ENCODE data around the gene PIGL. TPM values are rescaled to one million over a fixed set of nuclear protein-coding genes. Genes with fewer than 3 reads are reported as not detected.
A peak's percentile ranks its signal among the peaks of the same experiment; 100 is the strongest.
"Not testable (repeated sequence)": the region's sequence is repeated elsewhere in the genome, so short reads cannot be mapped to it uniquely, and the experiment has no call there.

The PIGL gene
- total RNA-seq, 3 donors from 2014 or later: 54.6 to 76.2 (median 68.8) TPM

- no peaks in the 10 kb centered on the region for H3K27me3 ChIP-seq
- intact Hi-C loops (cut with DNase I; ENCODE audit: low total_unique reads): no loop called here
- H3K27ac ChIP-seq: peak overlapping the region; percentile 59 to 64
- TF ChIP-seq POLR2AphosphoS5 (IDR thresholded peaks at IDR 0.05) (no peak), POLR2A (IDR thresholded peaks at IDR 0.05) (no peak), CTCF (IDR thresholded peaks at IDR 0.05) (no peak)
- H3K36me3 ChIP-seq: no peaks in the 10 kb centered on the region
- H3K4me1 ChIP-seq: peaks cover 0 to 7% of the 10 kb centered on the region in 2 donors
- no peak for DNase-seq (ENCODE audit: low spot score in 2 of 2)
- H3K4me3 ChIP-seq: no peak overlapping the region
- no peaks in the 10 kb centered on the region for H3K9me3 ChIP-seq
These were observed 17.9 kb upstream of the PIGL start for GRCh38 chr17:16199093-16199492.

GRCh38 chr17:16201693-16202131 is 15.3 kb upstream of the PIGL start:
- H3K36me3 ChIP-seq; H3K27me3 ChIP-seq; H3K4me3 ChIP-seq; DNase-seq (ENCODE audit: low spot score in 2 of 2); H3K9me3 ChIP-seq; intact Hi-C loops (cut with DNase I; ENCODE audit: low total_unique reads); H3K4me1 ChIP-seq: not testable (repeated sequence)
- H3K27ac ChIP-seq: peak overlapping the region; percentile 50 to 55

GRCh38 chr17:16202554-16203500 is 14.2 kb upstream of the PIGL start:
- Histone ChIP-seq H3K4me3 (peak overlapping the region in 1 of 3 donors; percentile 12), H3K27ac (peak overlapping the region; percentile 74 to 85)
- H3K27me3 ChIP-seq; H3K9me3 ChIP-seq; H3K36me3 ChIP-seq; H3K4me1 ChIP-seq; intact Hi-C loops (cut with DNase I; ENCODE audit: low total_unique reads); DNase-seq (ENCODE audit: low spot score in 2 of 2): not testable (repeated sequence)

GRCh38 chr17:16204763-16205162 is 12.2 kb upstream of the PIGL start:
- intact Hi-C loops (cut with DNase I; ENCODE audit: low total_unique reads); H3K4me1 ChIP-seq; DNase-seq (ENCODE audit: low spot score in 2 of 2); H3K36me3 ChIP-seq; H3K9me3 ChIP-seq; H3K27ac ChIP-seq; H3K4me3 ChIP-seq; H3K27me3 ChIP-seq: not testable (repeated sequence)

- H3K4me1 ChIP-seq: peaks cover 0 to 8% of the 10 kb centered on the region in 2 donors
- DNase-seq (ENCODE audit: low spot score in 2 of 2): no peak
- no peak overlapping the region for H3K27ac ChIP-seq
- H3K4me3 ChIP-seq: no peak overlapping the region
- H3K9me3 ChIP-seq: no peaks in the 10 kb centered on the region
- H3K27me3 ChIP-seq: no peaks in the 10 kb centered on the region
- intact Hi-C loops (cut with DNase I; ENCODE audit: low total_unique reads): loop anchor here (10.0 kb wide), 1 partner anchor 1283 kb away; the partner anchor contains the start of gene RASD1
- no peak for TF ChIP-seq POLR2AphosphoS5 (IDR thresholded peaks at IDR 0.05)
- TF ChIP-seq POLR2A (IDR thresholded peaks at IDR 0.05): no peak
- no peak for TF ChIP-seq CTCF (IDR thresholded peaks at IDR 0.05)
- no peaks in the 10 kb centered on the region for H3K36me3 ChIP-seq
These were observed 5.4 kb upstream of the PIGL start for GRCh38 chr17:16211590-16211989.

GRCh38 chr17:16212793-16213192 is 4.2 kb upstream of the PIGL start:
- no peaks in the 10 kb centered on the region for H3K36me3 ChIP-seq
- H3K27me3 ChIP-seq: no peaks in the 10 kb centered on the region
- peaks cover 0 to 8% of the 10 kb centered on the region in 2 donors for H3K4me1 ChIP-seq
- intact Hi-C loops (cut with DNase I; ENCODE audit: low total_unique reads): loop anchor here (10.0 kb wide), 1 partner anchor 1282 kb away; the partner anchor contains the start of gene RASD1
- DNase-seq (ENCODE audit: low spot score in 2 of 2): no peak
- TF ChIP-seq POLR2AphosphoS5 (IDR thresholded peaks at IDR 0.05) (no peak), CTCF (IDR thresholded peaks at IDR 0.05) (no peak), POLR2A (IDR thresholded peaks at IDR 0.05) (no peak)
- H3K27ac ChIP-seq: no peak overlapping the region
- no peak overlapping the region for H3K4me3 ChIP-seq
- H3K9me3 ChIP-seq: no peaks in the 10 kb centered on the region

All from breast epithelium (tissue), 4 donors.